Naive thymus-derived CD8-positive, alpha-beta T cell (primary cell): Measurements from ENCODE around the gene C1QTNF6. TPM values are rescaled to one million over a fixed set of nuclear protein-coding genes. Genes with fewer than 3 reads are reported as not detected.

Experiments
- ATAC-seq, 2 donors: fragments of 150-1000 bp; cut with Tn5 transposase in 1 of 2; sonication (Bioruptor Pico), chemical (Tn5 transposase) in 1 of 2; 1 replicate in 1 of 2; 2 replicates in 1 of 2; pipeline ENCODE4 v1.10.0; 2021; ENCODE audit warnings: mild to moderate bottlenecking in 2 of 2, moderate library complexity in 2 of 2
- POLR2A ChIA-PET: fragments of 350-600 bp; sonication (Branson Sonifier 250); formaldehyde crosslinking; loops from one replicate; lab custom pipeline; 2021; ENCODE audit warnings: antibody characterized with exemption; lab: Charles Lee
- DNase-seq, 10 donors: peaks; one replicate each; pipeline versions ENCODE4 v3.0.0 to v3.0.0-alpha.2; 2020 to 2022
- H3K27ac Mint-ChIP-seq, 10 donors: one replicate each; pipeline ENCODE4 v1.8.0; 2020 to 2022; ENCODE audit warnings: mild to moderate bottlenecking in 10 of 10, mixed read lengths in 10 of 10, moderate library complexity in 4 of 10, inconsistent platforms in 1 of 10
- H3K27me3 Mint-ChIP-seq, 5 donors: one replicate each; pipeline ENCODE4 v1.8.0; 2021 to 2022; ENCODE audit warnings: mixed read lengths in 5 of 5
- H3K36me3 Mint-ChIP-seq, 3 donors: one replicate each; pipeline ENCODE4 v1.8.0; 2020 to 2022; ENCODE audit warnings: mixed read lengths in 3 of 3, mild to moderate bottlenecking in 2 of 3, inconsistent platforms in 1 of 3
- H3K4me1 Mint-ChIP-seq, 4 donors: one replicate each; pipeline ENCODE4 v1.8.0; 2021 to 2022; ENCODE audit warnings: mixed read lengths in 4 of 4
- H3K4me3 Mint-ChIP-seq, 10 donors: one replicate each; pipeline ENCODE4 v1.8.0; 2020 to 2022; ENCODE audit warnings: mild to moderate bottlenecking in 10 of 10, mixed read lengths in 10 of 10, moderate library complexity in 6 of 10, inconsistent platforms in 1 of 10
- H3K9me3 Mint-ChIP-seq, 9 donors: one replicate each; pipeline ENCODE4 v1.8.0; 2020 to 2022; ENCODE audit warnings: mixed read lengths in 9 of 9, mild to moderate bottlenecking in 3 of 9, inconsistent platforms in 1 of 9, moderate library complexity in 1 of 9
- polyA plus RNA-seq, 3 donors: library from polyadenylated mRNA; unstranded; fragments of 300-500 nt; fragmentation: Illumina TruSeq; gene quantifications; one replicate each; pipeline ENCODE4 v1.2.3, GENCODE V29; 2021
- total RNA-seq, 8 experiments: library from RNA in 2 of 8; stranded (reverse) in 2 of 8; gene quantifications; one replicate each; pipeline ENCODE4 v1.2.3 and lab custom pipeline; 2021 to 2026

C1QTNF6 gene
- total and polyA plus RNA-seq, 5 experiments from 2014 or later: 0.68 to 25.7 (median 4.0) TPM

DNA sequence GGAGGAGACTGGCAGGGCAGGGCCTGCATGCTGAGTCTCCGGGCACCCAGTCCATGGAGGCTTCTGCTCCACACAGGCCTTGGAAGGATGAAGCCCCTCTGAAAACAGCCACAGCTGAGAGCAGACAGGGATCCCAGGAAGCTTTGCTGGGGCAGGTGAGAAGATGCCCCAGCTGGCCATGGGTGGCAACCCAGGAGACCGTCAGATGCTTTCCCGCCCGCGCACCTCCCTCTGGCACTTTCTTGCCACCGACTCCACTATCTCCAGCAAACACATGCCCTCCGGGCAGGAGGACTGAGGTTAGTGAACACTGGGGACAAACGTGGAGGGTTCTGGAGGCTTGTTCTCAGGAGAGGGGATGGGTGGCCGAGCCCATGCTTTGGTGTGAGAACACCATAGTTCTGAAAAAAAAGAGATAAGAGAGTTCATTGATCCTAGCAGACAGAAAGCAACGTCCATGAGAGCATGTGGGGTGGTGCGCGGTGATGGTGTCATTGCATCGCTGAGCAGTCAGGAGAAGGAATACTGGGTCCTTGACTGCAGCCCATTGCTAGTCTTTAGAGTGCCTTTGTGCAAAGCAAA lies 2.3 kb downstream of the C1QTNF6 start:
- peak overlapping the region in 8 of 10 donors; percentile 47 to 85 (median 80) for H3K4me3 Mint-ChIP-seq
- H3K36me3 Mint-ChIP-seq: no peaks in the 10 kb centered on the region
- POLR2A ChIA-PET: interaction anchor here (1.2 to 3.1 kb wide), 6 partner anchors 8 to 64 kb away, joined by 8 to 24 read pairs (median 9); no protein-coding TSS in a partner anchor
- ATAC-seq (peak in 1 of 2 donors; percentile 26), DNase-seq (peak in 1 of 10 donors; percentile 54)
- H3K4me1 Mint-ChIP-seq: peaks cover 31 to 67% (median 60%) of the 10 kb centered on the region in 4 donors
- no peaks in the 10 kb centered on the region for H3K9me3 Mint-ChIP-seq
- no peaks in the 10 kb centered on the region for H3K27me3 Mint-ChIP-seq
- peak overlapping the region; percentile 57 to 97 (median 90) for H3K27ac Mint-ChIP-seq

DNA sequence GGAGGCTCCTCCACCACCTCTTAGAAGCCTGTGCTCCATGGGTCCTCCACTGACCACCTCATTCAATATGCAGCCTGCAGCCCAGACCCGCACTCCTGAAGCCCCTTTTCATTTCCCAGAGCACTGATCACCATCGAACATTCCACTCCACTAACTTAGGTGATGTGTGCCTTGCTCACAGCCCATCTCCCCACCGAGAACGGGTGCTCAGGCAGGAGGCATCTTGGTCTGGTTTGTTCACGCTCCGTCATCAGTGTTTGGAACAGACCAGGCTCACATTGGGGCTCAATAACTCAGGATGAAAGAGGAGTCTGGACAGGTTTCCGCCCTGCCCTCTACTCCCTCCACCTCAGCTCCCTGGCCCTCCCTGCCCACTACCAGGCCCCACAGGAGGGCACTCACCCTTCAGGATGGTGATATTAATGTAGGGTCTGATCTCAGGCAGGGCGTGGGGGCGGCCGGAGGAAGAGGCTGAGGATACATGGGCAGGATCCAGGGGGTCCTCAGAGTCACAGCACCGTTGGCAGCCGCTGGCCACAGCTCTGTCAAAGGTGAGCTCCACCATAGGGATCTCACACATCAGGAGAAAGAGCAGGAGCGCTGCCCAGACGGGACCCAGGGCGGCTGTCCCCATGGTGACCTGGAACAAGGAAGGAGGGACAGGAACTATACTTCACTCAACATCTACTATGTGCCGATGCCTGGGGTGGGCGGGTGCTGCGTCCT lies 3.1 kb downstream of the C1QTNF6 start:
- Mint-ChIP-seq H3K27me3 (no peaks in the 10 kb centered on the region), H3K36me3 (no peaks in the 10 kb centered on the region), H3K4me3 (peak overlapping the region in 3 of 10 donors; percentile 24 to 37 (median 26)), H3K4me1 (peaks cover 31 to 67% (median 60%) of the 10 kb centered on the region in 4 donors), H3K9me3 (no peaks in the 10 kb centered on the region), H3K27ac (peak overlapping the region in 9 of 10 donors; percentile 41 to 97 (median 80))
- POLR2A ChIA-PET: interaction anchor here (1.8 to 3.1 kb wide), 5 partner anchors 9 to 63 kb away, joined by 8 to 24 read pairs (median 9); no protein-coding TSS in a partner anchor
- ATAC-seq (no peak), DNase-seq (peak in 1 of 10 donors; percentile 38)

DNA sequence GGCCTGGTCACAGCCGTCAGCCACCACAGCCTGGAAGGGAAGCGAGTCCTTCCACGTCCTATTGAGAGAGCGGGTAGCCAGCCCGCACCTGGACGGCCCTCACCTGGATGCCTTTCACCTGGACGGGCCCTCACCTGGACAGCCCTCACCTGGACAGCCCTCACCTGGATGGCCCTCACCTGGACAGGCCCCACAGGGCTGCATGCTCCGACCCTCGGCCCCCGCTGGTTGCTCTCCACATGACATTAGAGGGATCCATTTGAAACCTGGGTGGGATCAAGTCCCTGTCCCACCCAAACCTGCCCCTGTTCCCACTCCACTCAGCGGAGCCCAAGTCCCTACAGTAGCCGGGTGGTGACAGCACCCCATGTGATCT lies 3.7 kb downstream of the C1QTNF6 start:
- DNase-seq: peak in 1 of 10 donors; percentile 46
- POLR2A ChIA-PET: interaction anchor here (0.8 to 3.1 kb wide), 7 partner anchors 9 to 101 kb away, joined by 3 to 24 read pairs (median 4); no protein-coding TSS in a partner anchor
- no peaks in the 10 kb centered on the region for H3K9me3 Mint-ChIP-seq

DNA sequence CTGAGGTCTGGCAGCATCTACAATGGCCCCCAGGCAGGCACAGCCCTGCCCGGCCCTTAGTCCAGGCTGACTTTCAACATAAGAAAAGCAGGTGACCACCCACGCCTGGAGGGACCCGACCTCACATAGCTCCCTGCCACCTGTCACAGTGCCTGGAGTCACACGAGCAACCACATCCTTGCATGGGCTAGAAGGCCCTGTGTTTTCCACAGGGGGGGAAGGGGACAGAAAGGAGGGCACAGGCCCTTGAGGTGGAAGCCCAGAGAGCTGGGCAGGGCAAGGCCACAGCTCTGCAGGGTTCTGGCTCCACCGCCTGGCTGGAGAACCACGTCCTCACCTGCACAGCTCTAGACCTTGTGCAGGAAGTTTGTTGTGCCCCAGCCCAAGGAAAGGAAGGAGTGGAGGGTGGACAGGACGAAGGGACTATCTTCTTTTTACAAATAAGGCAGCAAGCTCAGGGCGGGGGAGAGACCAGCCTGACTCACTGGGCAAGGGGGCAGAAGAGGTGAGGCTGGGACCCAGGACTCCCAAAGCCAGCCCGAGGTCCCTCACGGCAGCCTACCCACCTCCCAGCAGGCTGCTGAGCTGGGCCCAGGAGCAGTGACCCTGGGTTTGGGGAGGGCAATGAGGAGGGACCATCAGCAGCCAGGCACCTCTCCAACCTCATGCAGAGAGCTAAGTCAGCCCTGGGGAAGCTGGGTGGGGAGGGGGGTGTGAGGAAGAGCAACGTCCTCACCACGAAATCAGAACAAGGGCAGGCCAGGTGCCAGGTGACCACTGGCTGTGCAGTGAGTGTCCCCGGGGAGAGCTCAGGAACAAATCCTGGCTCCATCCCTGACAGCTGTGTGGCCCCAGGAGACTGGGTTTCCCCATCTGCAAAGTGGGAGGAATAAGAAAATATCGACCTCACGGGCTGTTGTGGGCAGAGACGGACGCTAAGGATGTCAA lies 4.3 kb downstream of the C1QTNF6 start:
- Mint-ChIP-seq H3K27me3 (no peaks in the 10 kb centered on the region), H3K36me3 (no peaks in the 10 kb centered on the region), H3K4me1 (peaks cover 30 to 62% (median 50%) of the 10 kb centered on the region in 4 donors), H3K9me3 (no peaks in the 10 kb centered on the region), H3K4me3 (peak overlapping the region in 6 of 10 donors; percentile 7 to 60 (median 54)), H3K27ac (peak overlapping the region; percentile 74 to 91 (median 79))
- DNase-seq (peak in 1 of 10 donors; percentile 58), ATAC-seq (no peak)
- POLR2A ChIA-PET: interaction anchor here (0.5 to 3.1 kb wide), 12 partner anchors 10 to 419 kb away, joined by 3 to 24 read pairs (median 4); partner anchors contain the start of gene IL2RB

More for the DNA sequence above, 3.7 kb downstream of the C1QTNF6 start:
- peak overlapping the region in 2 of 10 donors; percentile 14 to 24 for H3K4me3 Mint-ChIP-seq
- no peaks in the 10 kb centered on the region for H3K36me3 Mint-ChIP-seq
- no peak for ATAC-seq
- no peaks in the 10 kb centered on the region for H3K27me3 Mint-ChIP-seq
- peaks cover 31 to 66% (median 56%) of the 10 kb centered on the region in 4 donors for H3K4me1 Mint-ChIP-seq
- H3K27ac Mint-ChIP-seq: peak overlapping the region in 7 of 10 donors; percentile 41 to 97 (median 60)

DNA sequence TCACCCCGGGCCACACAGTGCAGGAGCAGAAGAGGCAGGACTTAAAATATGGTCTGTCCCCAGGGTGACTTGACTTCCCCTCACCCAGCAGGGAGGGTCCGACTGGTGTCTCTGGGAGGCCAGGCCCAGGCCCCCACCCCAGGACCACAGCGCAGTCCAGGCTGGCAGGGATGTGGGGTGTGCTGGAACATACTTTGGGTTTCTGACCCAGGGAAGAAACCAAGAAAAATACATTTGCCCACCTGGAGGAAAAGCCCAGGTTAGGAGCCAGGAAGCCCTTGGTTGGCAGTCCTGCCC lies 5.2 kb downstream of the C1QTNF6 start:
- Mint-ChIP-seq H3K27me3 (no peaks in the 10 kb centered on the region), H3K9me3 (no peaks in the 10 kb centered on the region), H3K36me3 (no peaks in the 10 kb centered on the region), H3K27ac (peak overlapping the region in 5 of 10 donors; percentile 43 to 91 (median 79)), H3K4me1 (peaks cover 32 to 57% (median 46%) of the 10 kb centered on the region in 4 donors), H3K4me3 (no peak overlapping the region)
- ATAC-seq: no peak
- POLR2A ChIA-PET: interaction anchor here (0.8 to 3.1 kb wide), 6 partner anchors 9 to 60 kb away, joined by 3 to 24 read pairs (median 4); partner anchors contain the start of gene IL2RB
- DNase-seq: peak in 1 of 10 donors; percentile 32

DNA sequence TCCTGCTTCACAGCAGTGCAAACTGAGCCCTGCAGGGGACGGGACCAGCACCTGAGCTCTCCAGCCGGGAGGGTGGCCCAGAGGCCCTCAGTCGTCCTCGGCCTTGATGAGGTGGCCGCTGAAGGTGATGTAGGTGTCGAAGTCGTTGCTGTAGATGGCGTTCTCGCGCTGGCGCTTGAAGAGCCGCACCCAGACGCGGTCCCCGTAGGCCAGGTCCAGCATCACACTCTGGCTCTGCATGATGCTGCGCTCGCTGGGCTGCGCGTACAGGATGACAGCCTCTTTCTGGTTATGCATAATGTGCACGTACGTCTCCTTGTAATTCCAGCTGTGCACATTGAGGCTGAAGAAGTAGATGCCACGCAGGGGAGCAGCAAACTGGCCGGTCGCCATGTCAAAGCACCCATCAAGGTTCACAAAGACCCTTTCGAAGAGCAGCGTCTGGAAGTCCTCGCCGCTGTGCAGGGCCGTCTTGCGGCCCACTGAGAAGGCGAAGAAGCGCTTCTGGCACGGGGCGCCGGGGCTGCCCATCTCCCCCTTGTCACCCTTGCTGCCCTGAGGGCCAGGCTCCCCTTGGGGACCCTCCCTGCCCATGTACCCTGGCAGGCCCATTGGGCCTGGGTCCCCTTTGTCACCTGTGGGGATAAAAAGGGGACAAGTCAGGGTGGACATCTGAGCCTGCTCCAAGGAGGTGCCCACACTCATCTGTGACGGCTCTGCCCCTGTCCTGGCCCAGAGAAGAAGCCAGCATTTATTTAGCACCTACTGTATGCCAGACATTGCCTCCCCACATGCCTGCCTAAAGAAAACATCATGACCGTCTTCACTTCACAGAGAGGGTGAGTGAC lies 5.7 kb downstream of the C1QTNF6 start:
- H3K36me3 Mint-ChIP-seq: no peaks in the 10 kb centered on the region
- peak in 1 of 10 donors; percentile 47 for DNase-seq

DNA sequence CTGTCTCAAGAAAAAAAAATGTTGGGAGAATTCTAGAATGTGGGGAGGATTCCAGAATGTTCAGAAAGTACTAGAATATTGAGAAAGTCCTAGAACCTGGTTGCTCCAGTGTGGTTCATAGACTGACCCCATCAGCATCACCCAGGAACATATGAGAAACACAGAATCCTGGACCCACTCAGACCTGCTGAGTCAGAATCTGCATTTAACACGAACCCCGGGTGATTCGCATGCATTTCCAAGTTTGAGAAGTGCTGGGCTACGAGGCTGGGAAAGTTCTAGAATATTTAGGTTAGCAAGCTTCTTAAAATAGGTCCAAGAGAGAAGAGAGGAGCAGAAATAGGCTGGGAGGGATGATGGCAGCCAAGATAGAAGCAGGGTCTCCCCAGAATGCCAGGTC lies 6.4 kb downstream of the C1QTNF6 start:
- POLR2A ChIA-PET: no interaction called here
- peak overlapping the region in 6 of 10 donors; percentile 16 to 81 (median 65) for H3K27ac Mint-ChIP-seq

More for the DNA sequence above, 5.7 kb downstream of the C1QTNF6 start:
- POLR2A ChIA-PET: no interaction called here
- no peaks in the 10 kb centered on the region for H3K9me3 Mint-ChIP-seq
- ATAC-seq: no peak
- no peak overlapping the region for H3K4me3 Mint-ChIP-seq
- no peaks in the 10 kb centered on the region for H3K27me3 Mint-ChIP-seq
- peak overlapping the region in 6 of 10 donors; percentile 16 to 82 (median 69) for H3K27ac Mint-ChIP-seq
- H3K4me1 Mint-ChIP-seq: peaks cover 36 to 58% (median 46%) of the 10 kb centered on the region in 4 donors

DNA sequence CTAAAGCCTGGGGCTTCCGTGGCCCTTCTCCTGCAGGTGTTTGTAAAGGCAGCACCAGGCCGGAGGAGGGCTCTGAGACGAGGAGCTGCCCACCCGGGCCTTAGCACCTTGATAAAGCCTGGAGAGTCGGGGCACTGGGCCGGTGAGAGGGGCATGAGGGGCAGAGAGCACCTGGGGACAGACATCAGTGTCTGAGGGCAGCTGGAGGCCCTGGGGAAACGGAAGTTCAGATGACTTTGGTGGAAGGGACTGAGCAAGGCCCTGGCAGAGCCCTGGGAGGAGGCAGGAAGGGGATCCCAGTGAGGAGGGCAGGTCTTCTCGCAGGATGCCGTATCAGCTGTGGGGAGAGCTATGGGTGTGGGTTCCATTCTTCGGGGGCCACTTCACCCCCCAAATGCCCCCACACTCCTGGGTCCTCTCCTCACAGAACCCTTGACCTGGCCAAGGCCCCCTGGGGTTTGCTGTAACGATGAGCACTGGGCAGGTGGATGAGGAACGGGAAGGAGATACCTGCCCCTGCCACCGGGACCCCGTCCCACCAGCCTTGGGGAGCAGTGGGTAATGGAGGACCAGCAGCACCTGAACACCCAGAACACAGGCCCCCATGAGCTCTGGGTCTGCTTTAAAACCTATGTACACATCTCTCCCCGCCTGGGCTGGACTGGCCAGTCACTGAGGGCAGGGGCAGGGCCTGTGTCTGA lies 7.4 kb downstream of the C1QTNF6 start:
- DNase-seq: peak in 1 of 10 donors; percentile 44
- no peaks in the 10 kb centered on the region for H3K9me3 Mint-ChIP-seq
- no peak for ATAC-seq
- no peak overlapping the region for H3K4me3 Mint-ChIP-seq
- peaks cover 35 to 60% (median 47%) of the 10 kb centered on the region in 4 donors for H3K4me1 Mint-ChIP-seq
- peak overlapping the region in 7 of 10 donors; percentile 5 to 82 (median 68) for H3K27ac Mint-ChIP-seq
- H3K27me3 Mint-ChIP-seq: no peaks in the 10 kb centered on the region
- peaks cover 0 to 2% (median 0%) of the 10 kb centered on the region in 3 donors for H3K36me3 Mint-ChIP-seq
- POLR2A ChIA-PET: interaction anchor here (1.3 kb wide), 1 partner anchor 50 kb away, joined by 3 read pairs; no protein-coding TSS in a partner anchor

More for the DNA sequence above, 6.4 kb downstream of the C1QTNF6 start:
- peaks cover 37 to 60% (median 48%) of the 10 kb centered on the region in 4 donors for H3K4me1 Mint-ChIP-seq
- DNase-seq: no peak
- peaks cover 0 to under 1% (median 0%) of the 10 kb centered on the region in 3 donors for H3K36me3 Mint-ChIP-seq
- H3K9me3 Mint-ChIP-seq: no peaks in the 10 kb centered on the region
- no peak overlapping the region for H3K4me3 Mint-ChIP-seq
- ATAC-seq: no peak
- no peaks in the 10 kb centered on the region for H3K27me3 Mint-ChIP-seq

DNA sequence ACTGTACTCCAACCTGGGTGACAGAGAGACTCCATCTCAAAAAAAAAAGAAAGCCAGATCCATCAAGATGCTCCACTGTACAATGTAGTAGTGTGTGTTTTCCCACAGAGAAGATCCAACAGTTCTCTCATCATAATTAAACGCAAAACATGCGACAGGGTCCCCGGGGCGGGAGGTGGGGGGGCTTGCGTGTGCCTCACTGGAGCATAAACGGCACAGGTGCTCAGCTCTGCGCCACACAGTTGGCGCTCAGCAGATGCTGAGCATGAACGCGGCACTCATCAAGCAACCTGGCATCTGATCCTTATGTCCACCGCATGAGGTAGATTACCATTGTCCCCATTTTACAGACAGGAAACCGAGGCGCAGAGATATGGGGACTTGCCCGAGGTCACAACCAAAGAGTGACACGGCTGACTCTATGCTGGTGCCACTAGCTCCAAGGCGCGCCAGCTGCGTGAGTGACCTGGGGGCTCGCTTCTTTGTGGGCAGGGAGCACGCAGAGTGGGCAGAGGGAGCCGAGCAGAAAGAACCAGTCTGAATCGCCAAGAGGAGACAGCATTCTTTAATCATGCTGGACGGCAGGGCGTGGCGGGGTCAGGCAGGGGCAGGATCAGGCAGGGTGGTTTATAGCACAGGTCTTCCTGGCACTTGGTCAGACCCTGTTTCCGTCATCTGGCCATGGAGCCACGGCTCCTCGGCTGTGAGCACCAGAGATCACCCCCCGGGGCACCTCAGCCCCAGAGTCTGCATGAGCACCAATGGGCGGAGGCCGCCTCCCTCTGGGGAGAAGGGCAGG lies 8.2 kb downstream of the C1QTNF6 start:
- Mint-ChIP-seq H3K27ac (peak overlapping the region in 2 of 10 donors; percentile 29 to 43), H3K4me1 (peaks cover 29 to 54% (median 44%) of the 10 kb centered on the region in 4 donors), H3K27me3 (no peaks in the 10 kb centered on the region), H3K9me3 (no peaks in the 10 kb centered on the region), H3K4me3 (no peak overlapping the region), H3K36me3 (peaks cover 0 to 2% (median 0%) of the 10 kb centered on the region in 3 donors)
- POLR2A ChIA-PET: interaction anchor here (1.3 kb wide), 1 partner anchor 51 kb away, joined by 3 read pairs; no protein-coding TSS in a partner anchor
- DNase-seq (peak in 1 of 10 donors; percentile 35), ATAC-seq (no peak)

DNA sequence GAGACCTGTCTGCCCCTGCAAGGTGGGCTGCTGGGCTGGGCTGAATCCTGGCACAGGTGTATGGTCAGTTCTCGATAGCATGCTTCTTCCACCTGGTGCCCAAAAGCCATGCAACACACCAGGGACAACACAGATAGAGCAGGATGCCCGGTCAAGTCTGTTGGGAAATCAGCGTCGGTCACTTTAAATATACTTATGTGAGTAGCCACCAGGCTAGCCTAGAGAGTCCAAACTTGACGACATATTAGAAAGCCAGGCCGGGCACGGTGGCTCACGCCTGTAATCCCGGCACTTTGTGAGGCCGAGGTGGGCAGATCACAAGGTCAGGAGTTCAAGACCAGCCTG lies 8.9 kb downstream of the C1QTNF6 start:
- H3K27ac Mint-ChIP-seq: no peak overlapping the region
- DNase-seq (no peak), ATAC-seq (no peak)
- no peak overlapping the region for H3K4me3 Mint-ChIP-seq
- H3K9me3 Mint-ChIP-seq: no peaks in the 10 kb centered on the region
- peaks cover 30 to 54% (median 43%) of the 10 kb centered on the region in 4 donors for H3K4me1 Mint-ChIP-seq
- POLR2A ChIA-PET: no interaction called here
- H3K27me3 Mint-ChIP-seq: no peaks in the 10 kb centered on the region
- peaks cover 0 to 2% (median 0%) of the 10 kb centered on the region in 3 donors for H3K36me3 Mint-ChIP-seq
